ENCODE results near the gene MYOM1. TPM values are rescaled to one million over a fixed set of nuclear protein-coding genes. Genes with fewer than 3 reads are reported as not detected.
"Not testable (repeated sequence)": the region's sequence is repeated elsewhere in the genome, so short reads cannot be mapped to it uniquely, and the experiment has no call there.

Gene MYOM1
- total RNA-seq, 1 donor from 2014 or later = 70.2 TPM

DNA sequence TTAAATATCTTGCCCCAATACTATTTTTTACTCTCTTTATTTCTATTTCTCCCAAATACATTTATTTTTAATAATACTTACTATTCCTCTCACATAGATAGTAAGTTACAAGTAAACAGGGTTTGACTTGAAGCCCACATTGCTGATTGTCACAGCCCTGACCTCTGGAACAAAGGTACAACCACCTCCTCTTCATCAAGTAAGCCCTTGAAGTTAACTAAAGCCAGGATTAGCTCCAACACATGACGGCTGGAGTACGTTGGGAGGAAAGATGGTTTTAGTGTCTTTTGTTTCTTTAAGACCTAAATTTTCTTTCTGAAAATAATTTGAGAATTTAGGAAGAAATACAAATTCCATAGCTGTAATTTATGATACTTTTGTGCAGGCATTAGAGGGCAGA is 949 bp downstream of the MYOM1 start:
- DNase-seq = no peak

DNA sequence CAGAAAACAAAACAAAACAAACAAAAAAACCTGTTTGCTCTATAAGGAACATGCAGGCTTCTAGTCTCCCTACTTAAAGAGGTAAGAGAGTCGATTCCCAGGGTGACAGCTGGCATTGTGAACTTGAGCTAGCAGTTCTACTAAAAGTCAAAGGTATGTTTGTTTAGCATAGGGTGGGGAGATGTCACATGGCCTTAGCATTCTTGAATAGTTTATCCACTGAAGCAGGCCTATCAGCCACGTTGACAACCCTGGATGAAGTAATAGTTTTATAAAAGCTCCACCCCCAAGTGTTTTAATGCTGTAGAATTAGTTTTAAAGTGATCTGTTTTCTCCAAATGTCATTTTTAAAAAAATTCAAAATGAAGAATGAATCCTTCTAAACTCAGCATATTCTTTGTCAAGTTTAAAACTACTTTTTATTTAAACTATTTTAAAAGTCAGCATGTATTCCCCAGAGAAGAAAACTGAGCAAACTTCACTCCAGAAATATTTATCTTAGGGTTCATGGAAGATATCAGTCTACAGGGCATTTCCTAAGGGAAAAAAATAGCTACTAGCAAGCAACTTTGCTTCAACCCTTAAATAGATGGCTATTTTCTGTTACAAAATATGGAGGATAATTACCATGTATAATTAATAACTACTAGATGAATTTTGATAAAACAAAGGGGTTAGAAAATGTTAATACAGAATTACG is 1.7 kb downstream of the MYOM1 start:
- no peak for DNase-seq

DNA sequence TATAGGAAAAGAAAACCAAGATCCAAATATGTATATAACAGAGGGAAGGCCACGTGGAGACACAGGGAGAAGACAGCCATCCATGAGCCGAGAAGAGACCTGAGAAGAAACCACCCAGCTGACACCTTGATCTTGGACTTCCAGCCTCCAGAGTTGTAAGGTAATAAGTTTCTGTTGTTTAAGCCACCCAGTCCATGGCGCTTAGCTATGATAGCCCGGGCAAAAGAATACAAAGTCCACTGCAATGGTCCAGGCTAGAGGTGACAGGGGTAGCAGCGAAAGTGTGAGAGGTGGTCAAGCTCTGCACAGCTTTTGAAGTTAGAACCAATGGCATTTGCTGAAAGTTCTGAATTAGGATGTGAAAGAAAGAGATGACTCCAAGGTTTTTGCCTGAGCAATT is 2.8 kb downstream of the MYOM1 start:
- DNase-seq = no peak

DNA sequence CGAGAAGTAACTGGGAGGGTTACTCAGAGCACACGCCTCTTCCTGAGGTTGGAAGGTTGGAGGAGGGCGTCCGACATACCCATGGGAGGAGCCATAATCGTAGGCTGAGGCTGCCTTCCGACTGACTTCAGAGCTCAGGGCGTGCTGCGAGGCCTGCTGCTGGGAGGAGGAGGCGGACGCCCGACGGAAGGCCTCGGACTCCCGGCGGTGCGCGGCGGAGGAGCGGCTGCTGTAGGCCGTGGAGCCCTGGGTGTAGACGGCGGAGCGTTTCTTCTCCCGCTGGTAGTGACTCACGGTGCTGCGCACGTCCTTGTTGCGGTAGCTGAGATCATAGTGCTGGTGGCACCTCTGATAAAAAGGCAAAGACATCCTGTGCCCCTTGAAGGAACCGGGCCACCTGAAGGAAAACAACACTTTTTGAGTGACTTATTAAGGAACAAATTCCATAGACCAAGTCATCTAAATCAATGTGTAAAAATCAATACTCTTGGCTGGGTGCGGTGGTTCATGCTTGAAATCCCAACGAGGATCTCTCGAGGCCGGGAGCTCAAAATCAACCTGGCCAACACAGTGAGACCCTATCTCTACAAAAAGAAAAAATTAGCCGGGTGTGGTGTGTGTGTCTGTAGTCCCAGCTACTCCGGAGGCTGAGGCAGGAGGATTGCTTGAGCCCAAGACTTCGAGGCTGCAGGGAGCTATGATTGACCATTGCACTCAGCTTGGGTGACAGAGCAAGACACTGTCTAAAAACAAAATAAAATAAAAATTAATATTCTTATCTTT is 4.7 kb downstream of the MYOM1 start:
- DNase-seq = no peak

DNA sequence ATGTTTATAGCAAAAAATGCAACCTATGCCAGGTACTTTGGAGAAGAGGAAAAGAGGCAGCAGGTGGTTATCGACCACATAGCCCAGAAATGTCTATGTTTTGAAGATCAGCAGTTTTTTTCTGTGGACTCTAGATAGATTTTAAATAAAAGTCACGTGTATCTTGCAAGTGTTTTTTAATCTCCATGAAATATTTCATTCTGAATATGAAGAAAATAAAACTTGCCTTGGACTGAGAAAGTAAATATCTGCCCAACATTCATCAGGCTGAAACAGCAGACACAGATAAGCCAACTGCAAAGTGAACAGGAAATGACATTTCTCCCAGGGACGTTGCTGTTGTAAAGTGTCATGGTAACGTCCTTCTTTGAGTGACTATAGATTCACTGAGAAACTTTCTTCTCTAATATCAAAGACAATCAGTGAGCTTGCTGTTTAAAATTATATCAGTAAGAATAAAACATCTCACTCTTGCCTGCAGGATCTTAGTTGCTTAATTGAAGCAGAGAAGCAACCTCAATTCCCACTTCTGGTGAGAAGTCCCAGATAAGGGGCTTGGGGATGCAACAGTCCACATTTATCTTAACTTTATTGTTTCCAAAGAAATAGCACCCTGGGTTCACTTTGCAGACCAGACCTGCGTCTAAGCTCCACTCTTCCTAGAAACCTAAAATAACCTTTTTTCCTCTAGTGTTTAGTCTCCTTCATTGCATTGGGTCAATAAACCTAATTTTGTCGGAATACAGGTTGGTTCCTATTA is 6.3 kb downstream of the MYOM1 start:
- DNase-seq = no peak

DNA sequence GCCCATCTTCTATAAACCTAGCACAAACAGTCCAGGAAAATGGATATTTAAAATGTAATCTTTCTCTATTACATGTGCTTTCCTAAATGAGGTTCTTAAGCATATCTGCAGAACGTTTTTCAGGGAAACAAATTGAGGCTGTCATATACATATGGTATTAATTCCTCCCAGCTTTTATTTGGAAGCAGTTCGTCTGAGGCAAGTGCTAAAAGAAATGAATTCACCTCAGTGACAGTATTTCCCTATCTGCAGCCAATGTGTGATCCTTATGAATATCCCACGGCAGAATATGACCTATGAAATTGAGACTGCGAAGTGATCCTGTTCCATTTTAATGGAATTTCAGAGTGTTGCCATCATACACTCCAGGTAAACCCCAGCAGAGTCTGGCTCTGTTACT is 7.1 kb downstream of the MYOM1 start:
- DNase-seq = peak; percentile 31

DNA sequence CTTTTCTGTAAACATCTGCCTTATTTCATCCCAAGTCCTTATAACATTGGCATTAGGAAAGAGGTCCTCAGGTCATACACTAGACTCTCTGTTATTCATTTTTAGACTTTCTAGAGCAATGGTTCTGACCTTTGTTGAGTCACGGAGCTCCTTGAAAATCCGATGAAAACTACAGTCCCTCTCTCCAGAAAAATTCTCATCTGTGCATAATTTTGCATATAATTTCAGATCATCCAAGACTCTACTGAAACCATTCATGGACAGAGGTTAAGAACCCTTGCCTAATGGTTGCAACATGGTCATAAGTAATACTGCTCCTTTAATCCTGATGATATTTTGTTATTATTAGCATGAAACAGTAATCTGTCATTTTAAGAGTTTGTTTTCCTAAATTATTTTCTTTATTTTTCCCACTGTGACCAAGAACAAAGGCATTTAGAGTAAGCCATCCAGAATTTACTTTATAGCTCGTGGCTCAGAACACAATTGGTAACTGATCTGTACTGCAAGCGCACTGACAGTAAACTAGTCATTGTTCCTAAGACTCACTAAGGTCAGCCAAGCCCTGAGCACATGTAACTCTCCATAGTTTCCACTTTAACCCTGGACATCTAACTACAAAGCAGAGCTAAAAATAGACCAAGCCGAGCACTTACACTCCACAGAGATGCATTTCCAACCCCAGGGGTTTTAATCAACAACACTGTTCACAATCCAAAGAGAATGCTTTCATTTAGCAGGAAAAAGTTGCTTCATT is 8.4 kb downstream of the MYOM1 start:
- DNase-seq = no peak

DNA sequence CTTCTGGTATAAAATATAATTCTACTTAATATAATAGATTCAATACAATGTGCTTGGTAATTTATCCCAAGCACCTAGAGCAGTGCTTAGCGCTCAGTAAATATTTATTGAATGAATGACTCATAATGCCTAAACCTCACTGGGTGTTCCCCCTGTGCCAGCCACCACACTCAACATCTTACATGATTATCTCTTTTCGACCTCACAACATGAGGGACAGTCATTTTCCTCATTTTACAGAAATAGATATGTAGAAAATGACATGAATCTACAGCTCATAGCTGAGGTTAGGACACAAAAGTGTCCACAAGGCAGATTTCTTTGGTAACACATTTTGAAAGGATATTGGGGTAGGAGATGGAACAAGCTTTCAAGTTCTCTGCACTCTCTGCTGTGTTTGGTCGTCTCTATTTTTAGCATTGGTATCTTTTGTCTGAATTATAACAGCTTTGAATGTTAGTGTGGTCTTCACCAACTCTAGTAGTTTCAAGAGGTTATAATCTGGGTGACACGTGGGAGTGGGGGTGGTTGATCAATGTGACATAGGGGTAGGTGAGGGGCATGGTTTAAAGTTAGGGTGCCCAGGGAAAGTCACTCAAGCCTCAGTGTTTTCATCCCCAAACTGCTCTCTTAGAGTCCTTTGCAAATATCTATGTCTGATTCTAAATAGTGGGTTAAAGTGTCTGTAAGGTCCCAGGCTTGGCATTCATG is 9.8 kb downstream of the MYOM1 start:
- DNase-seq = no peak

DNA sequence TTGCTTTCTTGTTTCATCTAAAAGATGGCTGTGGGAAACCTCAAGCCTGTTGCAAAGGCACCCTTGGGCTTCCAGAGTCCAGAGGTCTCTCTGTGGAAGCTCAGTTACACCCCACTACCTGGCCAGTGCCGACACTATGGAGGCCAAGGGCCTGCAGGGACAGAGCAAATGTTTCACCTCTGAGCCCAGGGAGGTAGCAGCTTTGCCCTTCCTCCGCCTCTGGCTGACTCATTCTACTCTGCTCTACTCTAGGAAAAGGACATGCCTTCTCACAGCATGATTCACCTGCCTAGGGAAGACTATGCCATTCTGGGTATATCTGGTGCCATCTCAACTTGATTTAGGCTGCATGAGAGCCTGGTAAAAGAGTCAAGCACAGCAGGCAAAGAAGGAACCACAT is 12.2 kb downstream of the MYOM1 start:
- DNase-seq = no peak

DNA sequence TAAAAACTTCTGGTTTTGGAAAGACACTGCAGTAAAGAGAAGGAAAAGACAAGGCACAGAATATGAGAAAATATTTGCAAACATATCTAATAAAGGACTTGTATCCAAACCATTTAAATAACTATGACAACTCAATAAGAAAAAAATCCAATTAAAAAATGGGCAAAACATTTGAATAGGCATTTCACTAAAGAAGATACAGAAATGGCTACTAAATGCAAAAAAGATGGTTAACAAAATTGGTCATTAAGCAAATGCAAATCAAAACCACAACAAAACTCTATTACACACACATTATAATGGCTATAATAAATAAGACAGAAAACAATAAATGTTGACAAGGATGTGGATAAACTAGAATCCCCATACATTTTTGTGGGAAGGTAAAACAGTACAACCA is 14.5 kb downstream of the MYOM1 start:
- no peak for DNase-seq

DNA sequence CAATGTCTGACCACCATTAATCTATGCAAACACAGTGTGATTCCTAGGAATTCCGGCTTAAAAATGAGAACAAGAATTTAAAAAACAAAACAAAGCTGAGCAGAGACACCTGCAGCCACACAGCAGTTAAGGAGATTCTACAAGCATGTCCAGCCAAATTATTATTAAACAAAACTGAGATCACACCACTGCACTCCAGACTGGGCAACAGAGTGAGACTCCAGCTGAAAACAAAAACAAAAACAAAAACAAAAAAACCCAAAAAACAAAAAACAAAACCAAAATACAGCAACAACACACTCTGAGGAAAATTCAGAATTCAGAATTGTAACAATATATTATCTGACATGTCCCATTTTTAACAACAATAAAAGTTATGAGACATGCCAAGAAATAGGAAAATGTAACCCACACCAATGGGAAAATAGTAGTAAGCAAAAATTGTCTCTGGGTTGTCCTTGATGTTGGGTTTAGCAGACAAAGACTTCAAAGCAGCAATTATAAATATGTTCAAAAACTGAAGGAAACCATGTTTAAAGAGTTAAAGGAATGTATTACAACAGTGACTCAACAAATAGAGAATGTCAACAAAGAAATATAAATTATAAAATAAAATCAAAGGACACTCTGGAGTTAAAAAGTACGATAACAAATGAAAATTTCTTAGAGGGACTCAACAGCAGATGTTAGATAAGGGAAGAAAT is 19.7 kb downstream of the MYOM1 start:
- DNase-seq = no peak

DNA sequence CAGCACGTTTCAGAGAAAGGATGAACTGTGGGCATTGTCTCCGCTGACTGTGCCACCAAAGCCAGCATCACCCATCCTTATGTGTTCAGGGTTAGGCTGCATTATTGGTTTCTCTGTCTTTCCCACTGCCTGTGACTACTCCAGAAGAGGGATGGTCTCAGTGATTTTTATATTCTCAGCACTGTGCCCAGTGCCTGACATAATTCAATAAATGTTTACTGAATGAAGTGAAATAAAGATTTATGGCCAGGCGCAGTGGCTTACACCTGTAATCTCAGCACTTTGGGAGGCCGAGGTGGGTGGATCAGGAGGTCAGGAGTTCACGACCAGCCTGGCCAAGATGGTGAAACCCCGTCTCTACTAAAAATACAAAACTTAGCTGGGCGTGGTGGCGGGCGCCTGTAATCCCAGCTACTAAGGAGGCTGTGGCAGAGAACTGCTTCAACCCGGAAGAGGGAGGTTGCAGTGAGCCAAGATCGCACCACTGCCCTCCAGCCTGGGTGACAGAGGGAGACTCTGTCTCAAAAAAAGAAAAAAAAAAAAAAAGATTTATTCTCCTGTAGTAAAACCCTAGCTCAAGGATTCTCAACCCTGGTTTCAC is 21.4 kb downstream of the MYOM1 start:
- not testable (repeated sequence) for DNase-seq

DNA sequence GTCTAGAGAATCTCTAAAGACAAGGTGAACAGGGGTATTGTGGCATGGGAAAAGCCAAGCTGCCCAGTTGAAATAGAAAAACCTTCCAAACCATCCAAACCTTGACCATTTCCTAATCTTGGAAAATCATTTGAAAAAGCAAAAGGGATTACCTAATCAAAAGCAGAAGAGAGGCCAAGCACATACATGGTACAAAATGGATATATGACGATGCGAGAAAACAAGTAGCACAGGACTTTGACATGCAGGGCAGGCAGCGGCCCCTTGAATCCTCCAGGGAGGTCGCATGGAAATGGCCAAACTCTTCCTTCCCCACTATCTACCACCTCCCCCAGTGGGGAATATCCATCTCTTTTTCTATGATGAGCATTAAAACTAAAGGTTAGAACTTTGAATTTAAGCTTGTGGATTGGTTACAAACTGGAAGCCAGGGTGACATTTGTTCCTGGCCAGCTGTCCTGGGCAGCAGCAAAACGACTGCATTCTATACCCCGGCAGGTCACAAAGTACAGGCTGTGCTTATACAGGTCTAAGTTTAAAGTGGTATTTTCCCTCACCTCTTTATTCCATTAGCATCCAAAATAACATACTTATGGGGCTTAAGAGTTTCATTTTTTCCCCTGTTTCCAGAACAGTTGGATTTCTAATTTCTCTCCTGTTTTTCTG is 24.7 kb downstream of the MYOM1 start:
- no peak for DNase-seq

DNA sequence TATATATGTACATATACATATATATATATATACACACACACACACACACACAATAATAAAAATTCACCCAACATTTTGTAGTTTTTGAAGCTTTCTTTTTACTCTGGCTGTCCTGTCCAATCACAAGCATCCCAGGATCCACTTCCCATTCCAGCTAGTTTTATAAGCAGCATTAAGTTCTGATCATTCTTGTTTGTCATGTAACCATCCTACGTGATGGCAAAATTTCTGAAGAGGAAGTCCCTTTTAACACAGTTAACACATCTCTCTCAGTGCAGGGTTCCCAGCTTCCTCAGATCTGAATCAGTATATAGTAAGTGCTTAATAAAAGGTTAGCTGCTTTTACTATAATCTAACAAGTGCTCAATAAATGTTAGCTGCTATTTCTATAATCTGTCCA is 26.4 kb downstream of the MYOM1 start:
- DNase-seq = no peak

DNA sequence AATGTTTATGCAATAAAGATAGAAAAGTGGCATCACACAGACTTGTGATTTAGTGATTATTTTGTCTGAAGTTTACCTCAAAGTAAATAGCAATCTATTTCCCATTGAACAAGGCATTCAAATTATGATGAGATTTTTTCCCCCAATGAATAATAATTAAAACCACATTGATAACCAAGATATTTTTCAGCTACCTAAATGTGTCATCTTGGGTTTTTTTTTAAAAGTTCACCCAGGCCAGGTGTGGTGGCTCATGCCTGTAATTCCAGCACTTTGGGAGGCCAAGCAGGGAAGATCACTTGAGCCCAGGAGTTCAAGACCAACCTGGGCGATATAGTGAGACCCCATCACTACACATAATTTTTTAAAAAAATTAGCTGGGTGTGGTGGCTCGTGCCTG is 27.0 kb downstream of the MYOM1 start:
- DNase-seq = no peak

DNA sequence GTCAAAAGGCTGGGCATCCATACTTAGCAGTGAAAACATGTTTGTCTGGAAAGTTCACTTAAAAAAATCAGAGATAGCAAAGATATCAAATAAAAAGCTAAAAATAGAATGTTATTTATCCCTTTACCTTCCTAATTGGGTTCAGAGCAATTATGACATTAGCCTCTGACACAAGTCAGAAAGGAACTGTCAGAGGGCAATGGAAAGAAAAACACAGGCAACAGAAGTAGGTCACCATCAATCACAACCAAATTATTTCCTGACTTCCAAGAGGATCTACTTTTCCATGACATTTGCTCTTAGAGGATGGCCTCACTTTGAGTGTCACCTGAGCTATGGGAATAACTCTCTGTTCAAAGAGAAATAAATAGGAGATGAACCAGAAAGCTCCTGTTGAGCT is 27.5 kb downstream of the MYOM1 start:
- no peak for DNase-seq

DNA sequence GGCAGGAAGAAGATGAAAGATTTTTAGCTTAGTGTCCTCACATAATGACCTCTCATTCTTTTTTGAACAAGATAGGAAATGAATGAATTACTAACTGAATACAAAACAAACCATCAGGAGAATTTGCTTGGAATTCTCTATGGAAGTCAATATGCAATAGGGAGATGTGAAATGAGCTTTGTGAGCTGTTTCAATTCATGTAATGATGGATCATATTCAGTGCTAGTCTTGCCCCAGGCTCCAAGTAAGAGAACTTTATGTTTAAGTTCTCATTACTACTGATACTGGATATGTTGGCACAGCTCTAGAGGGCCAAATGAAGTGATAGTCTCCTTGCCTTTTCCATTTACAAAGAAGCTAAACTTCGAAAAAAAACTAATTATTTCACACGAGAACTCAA is 29.2 kb downstream of the MYOM1 start:
- no peak for DNase-seq

DNA sequence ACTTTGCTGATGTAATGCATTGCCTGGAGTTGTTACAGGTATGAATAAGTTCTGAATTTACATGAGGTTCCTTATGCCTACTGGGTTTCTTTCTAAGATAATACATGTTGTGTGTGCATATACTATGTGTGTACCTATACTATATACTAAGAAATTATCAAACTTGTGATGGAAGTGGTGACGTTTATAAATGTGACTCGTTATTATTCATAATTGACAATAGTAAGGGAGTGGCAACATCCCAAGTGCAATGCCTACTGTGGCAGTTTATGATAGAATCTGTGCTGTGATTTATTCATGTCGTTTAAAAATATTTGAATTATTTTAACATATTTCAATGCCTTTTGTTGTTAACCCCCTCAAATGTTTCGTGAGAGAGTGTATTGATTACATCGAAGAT is 29.9 kb downstream of the MYOM1 start:
- no peak for DNase-seq

DNA sequence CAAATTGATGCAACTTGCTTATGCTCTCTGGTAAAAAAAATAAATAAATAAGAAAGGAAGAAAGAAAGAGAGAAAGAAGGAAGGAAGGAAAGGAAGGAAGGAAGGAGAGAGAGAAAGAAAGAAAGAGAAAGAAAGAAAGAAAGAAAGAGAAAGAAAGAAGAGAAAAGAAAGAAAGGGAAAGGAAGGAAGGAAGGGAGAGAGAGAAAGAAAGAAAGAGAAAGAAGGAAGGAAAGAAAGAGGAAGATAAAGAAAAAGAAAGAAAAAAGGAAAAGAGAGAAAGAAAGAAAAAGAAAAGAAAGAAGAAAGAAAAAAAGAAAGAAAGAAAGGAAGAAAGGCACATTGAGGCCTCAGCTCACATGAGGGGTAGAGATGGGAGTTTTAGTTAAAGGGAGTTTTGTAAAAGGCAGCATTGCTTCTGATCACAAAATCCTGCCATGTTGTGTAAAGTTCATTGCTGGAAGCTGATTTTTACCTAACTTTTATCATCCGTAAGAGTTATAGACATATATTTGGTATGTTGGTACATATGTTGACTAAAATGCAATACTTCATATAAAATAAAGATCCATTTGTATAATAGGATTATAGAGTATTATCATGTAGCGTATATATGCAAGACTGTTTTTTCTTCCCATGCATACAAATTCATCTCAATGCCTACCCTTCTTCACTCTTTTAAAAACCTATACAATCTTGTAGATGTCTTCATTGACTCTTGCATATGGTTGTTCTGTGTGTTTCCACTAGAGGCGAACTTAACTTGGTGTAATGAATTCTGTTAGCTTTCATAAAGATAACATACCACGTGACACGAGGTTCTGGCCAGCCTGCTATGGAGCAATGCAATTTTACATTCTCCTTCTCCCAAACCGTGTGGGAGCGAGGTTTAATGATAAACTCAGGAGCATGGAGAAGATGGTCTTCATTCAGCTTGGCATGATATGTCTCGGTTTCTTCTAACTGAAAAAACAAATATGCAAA is 32.8 kb downstream of the MYOM1 start:
- DNase-seq = no peak
